Chondrocyte (in vitro differentiated cells): Measurements from ENCODE around the gene USP5. TPM values are rescaled to one million over a fixed set of nuclear protein-coding genes. Genes with fewer than 3 reads are reported as not detected.
"Not testable (repeated sequence)": the region's sequence is repeated elsewhere in the genome, so short reads cannot be mapped to it uniquely, and the experiment has no call there.

Experiments
- DNase-seq: peaks from one replicate; pipeline ENCODE4 v3.0.0; 2021; ENCODE audit warnings: mixed read lengths, low spot score
- H3K27ac Mint-ChIP-seq: one replicate; pipeline ENCODE4 v1.8.0; 2021; ENCODE audit warnings: mild to moderate bottlenecking, moderate library complexity, mixed read lengths; ENCODE audit not compliant: unreplicated experiment
- H3K27me3 Mint-ChIP-seq: 2 replicates; pipeline ENCODE4 v1.8.0; 2021; ENCODE audit warnings: low read depth, mixed read lengths
- H3K36me3 Mint-ChIP-seq: 2 replicates; pipeline ENCODE4 v1.8.0; 2021; ENCODE audit warnings: low read depth, mixed read lengths
- H3K4me1 Mint-ChIP-seq: 2 replicates; pipeline ENCODE4 v1.8.0; 2021; ENCODE audit warnings: low read depth, mild to moderate bottlenecking, mixed read lengths
- H3K4me3 Mint-ChIP-seq: one replicate; pipeline ENCODE4 v1.8.0; 2021; ENCODE audit warnings: mild to moderate bottlenecking, moderate library complexity, mixed read lengths; ENCODE audit not compliant: unreplicated experiment
- H3K9me3 Mint-ChIP-seq: 2 replicates; pipeline ENCODE4 v1.8.0; 2021; ENCODE audit warnings: low read depth, mixed read lengths
- CTCF ChIP-seq: fragments of 200-600 bp; sonication (generic); IDR thresholded peaks from 2 replicates; pipeline ENCODE4 v1.5.0; 2021; ENCODE audit warnings: antibody characterized with exemption, mild to moderate bottlenecking, moderate library complexity
- total RNA-seq: library from RNA; stranded (reverse); gene quantifications from 3 replicates; pipeline ENCODE4 v1.2.1, GENCODE V29; 2021

The USP5 gene
- total RNA-seq, 1 donor from 2014 or later = 106 TPM

GRCh38 chr12:6887460-6887859 lies 35.5 kb downstream of the USP5 start:
- DNase-seq = peak; percentile 15
- Mint-ChIP-seq H3K4me3 (no peak overlapping the region), H3K27ac (no peak overlapping the region), H3K4me1 (peaks cover 13% of the 10 kb centered on the region), H3K27me3 (no peaks in the 10 kb centered on the region), H3K9me3 (no peaks in the 10 kb centered on the region), H3K36me3 (peaks cover 2% of the 10 kb centered on the region)
- TF ChIP-seq CTCF = no peak

- DNase-seq = no peak
- no peak overlapping the region for H3K27ac Mint-ChIP-seq
- no peaks in the 10 kb centered on the region for H3K27me3 Mint-ChIP-seq
- no peak for TF ChIP-seq CTCF
- no peaks in the 10 kb centered on the region for H3K9me3 Mint-ChIP-seq
- H3K36me3 Mint-ChIP-seq = peaks cover 1% of the 10 kb centered on the region
- H3K4me3 Mint-ChIP-seq = no peak overlapping the region
- H3K4me1 Mint-ChIP-seq = peaks cover 15% of the 10 kb centered on the region
Observed at GRCh38 chr12:6888360-6888759, 36.4 kb downstream of the USP5 start.

- H3K4me1 Mint-ChIP-seq = peaks cover 15% of the 10 kb centered on the region
- peak; percentile 9 for DNase-seq
- H3K4me3 Mint-ChIP-seq, H3K9me3 Mint-ChIP-seq, H3K36me3 Mint-ChIP-seq, H3K27me3 Mint-ChIP-seq, H3K27ac Mint-ChIP-seq: not testable (repeated sequence)
Observed at GRCh38 chr12:6888794-6889193, 36.8 kb downstream of the USP5 start.

- H3K4me3 Mint-ChIP-seq = peak overlapping the region; percentile 72
- H3K4me1 Mint-ChIP-seq = peaks cover 15% of the 10 kb centered on the region
- peak overlapping the region; percentile 92 for H3K27ac Mint-ChIP-seq
- H3K36me3 Mint-ChIP-seq, H3K9me3 Mint-ChIP-seq, H3K27me3 Mint-ChIP-seq: not testable (repeated sequence)
- DNase-seq = peak; percentile 37
Observed at GRCh38 chr12:6889775-6890573, 38.0 kb downstream of the USP5 start.

- Mint-ChIP-seq H3K9me3 (no peaks in the 10 kb centered on the region), H3K27ac (peak overlapping the region; percentile 92), H3K27me3 (no peaks in the 10 kb centered on the region), H3K4me3 (peak overlapping the region; percentile 72), H3K36me3 (no peaks in the 10 kb centered on the region), H3K4me1 (peaks cover 18% of the 10 kb centered on the region)
- DNase-seq = peak; percentile 99
- TF ChIP-seq CTCF = peak; percentile 92
Observed at GRCh38 chr12:6890789-6891645, 39.1 kb downstream of the USP5 start.

GRCh38 chr12:6891646-6892001 lies 39.7 kb downstream of the USP5 start:
- peak overlapping the region; percentile 92 for H3K27ac Mint-ChIP-seq
- peaks cover 24% of the 10 kb centered on the region for H3K4me1 Mint-ChIP-seq
- no peaks in the 10 kb centered on the region for H3K9me3 Mint-ChIP-seq
- no peaks in the 10 kb centered on the region for H3K27me3 Mint-ChIP-seq
- no peak for TF ChIP-seq CTCF
- no peaks in the 10 kb centered on the region for H3K36me3 Mint-ChIP-seq
- H3K4me3 Mint-ChIP-seq = peak overlapping the region; percentile 72
- DNase-seq = peak; percentile 34

GRCh38 chr12:6892683-6893082 lies 40.7 kb downstream of the USP5 start:
- not testable (repeated sequence) for H3K27ac Mint-ChIP-seq, H3K9me3 Mint-ChIP-seq, H3K4me3 Mint-ChIP-seq

More at GRCh38 chr12:6892683-6893082, 40.7 kb downstream of the USP5 start:
- peak; percentile 1 for DNase-seq
- H3K36me3 Mint-ChIP-seq, H3K27me3 Mint-ChIP-seq: not testable (repeated sequence)
- H3K4me1 Mint-ChIP-seq = peaks cover 28% of the 10 kb centered on the region
